T follicular helper cell (primary cell): ENCODE data around the gene ZNF438.

Experiments used
- DNase-seq: peaks from one replicate; pipeline ENCODE4 v3.0.0-alpha.2; 2020; ENCODE audit warnings: low read depth

The ZNF438 gene

DNA sequence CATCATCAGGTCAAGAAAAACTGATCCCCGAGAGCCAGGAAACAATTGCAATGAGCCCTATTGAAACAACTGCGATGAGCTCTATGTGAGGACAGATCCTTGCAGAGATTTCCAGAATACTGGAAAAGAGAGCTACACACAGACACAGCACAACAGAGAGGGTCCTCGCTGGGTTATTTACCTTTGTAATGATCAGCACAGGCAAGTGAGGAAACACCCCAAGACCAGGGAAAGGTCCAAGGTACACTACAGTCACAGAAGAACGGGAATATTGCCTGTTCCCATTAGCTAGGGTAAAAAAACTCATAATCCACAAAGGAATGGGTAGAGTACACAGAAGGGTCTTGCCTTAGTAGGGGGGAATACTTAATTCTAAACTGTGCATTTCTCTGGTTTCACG is 152.7 kb downstream of the ZNF438 start:
- no peak for DNase-seq

DNA sequence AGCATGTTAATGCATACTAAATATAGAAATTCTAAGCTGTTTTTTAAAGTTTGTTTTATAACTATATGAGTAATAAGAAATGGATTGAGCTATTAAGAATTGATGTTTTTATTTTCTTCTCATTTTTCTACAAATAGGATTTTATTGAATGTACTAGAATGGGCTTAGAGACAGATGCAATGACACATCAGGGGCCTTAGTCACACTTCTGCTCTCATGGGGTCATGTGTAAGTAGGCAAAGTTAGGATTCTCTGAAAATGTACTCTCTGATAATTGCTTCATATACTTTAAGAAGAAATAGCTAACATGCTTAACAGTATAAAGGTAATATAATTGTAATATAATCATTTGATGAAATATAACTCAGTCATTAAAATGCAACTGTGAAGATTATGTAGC is 154.6 kb downstream of the ZNF438 start:
- DNase-seq, result no peak

DNA sequence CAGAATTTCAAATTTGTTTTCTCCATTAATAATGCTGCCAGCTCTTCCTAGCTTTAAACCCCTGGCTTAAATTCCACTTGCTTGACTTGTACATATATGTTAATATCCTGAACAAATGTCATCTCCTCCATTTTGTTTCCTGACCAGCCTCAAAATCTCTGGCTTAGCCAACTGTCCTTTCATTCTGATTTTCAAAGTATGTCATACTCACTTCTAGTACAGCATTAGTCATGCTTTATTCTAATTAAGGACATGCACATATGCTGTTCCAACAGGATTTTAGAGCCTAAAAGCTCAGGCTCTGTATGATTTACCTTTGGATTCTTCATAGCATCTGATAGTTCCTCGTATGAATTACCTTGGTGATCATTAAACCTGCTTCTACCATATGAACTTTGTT is 158.3 kb downstream of the ZNF438 start:
- no peak for DNase-seq

DNA sequence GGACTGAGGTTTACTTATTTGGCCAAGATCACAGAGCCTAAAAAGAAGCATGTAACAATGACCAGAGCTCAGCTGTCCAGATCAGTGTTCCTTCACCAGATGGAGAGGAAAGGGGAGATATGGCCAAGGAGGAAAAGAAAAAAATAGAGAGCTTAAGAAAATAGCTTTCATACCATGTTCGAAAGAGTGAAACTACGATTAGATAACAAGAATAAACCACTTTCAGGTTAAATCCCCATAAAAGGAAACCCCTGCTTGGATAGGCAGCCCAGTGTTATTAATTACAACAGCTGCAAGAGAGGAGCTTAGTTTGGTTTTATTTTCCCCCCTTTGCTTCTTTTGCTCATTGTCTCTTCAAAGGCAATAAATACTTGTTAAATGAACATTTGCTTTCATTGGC is 160.8 kb downstream of the ZNF438 start:
- DNase-seq, result no peak

DNA sequence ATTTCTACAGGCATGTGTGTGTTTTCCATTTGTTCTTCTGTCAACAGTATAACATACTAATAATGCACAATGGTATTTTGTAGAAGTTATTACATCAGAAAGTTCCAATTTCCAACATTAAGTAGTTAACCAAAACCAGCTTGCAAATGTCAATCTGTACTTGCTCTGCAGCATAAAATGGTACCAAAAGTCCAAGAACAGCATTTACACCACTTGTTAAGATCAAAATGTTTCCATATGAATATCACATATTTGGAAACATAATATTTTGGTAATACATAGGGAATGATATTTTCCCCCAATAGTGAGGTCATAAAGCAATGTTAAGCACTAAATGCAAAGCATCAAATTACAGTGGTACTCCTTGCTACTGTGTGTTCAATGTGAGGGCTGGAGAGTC is 162.1 kb downstream of the ZNF438 start:
- DNase-seq, result no peak

DNA sequence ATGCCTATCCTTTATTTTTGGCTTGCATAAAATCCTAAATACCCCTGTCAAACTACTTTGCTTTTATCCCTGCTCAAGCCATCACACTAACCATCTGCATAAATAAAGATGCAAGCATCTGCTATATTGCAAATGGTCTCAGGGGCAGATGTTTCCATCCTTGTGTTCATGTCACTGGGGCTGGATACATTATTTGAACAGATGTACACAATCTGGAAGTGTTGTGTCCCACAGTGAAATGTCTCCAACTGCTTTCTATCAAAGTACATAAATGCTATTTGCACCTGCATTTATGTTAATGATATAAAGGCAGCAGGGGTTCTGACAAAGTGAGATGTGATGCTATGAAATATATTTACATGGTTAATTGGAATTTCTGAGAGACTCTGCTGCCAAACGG is 163.1 kb downstream of the ZNF438 start:
- DNase-seq, result no peak

DNA sequence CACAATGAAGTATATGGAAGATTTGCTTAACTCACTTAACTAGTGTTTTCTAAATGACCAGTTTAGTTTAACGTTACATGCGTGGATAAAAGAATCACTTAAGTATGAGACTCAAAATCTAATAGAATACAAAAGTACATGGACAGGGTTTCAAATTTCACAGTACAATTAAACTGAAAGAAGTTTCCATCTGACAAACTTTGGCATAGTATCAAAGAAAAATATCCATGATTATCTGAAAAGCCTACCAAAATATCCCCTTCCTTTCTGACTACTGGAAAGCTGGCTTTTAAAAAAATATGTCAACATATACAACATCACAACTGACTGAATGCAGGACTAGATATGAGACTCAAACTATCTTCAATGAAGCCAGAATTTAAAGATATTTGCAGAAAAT is 164.8 kb downstream of the ZNF438 start:
- DNase-seq, result no peak

DNA sequence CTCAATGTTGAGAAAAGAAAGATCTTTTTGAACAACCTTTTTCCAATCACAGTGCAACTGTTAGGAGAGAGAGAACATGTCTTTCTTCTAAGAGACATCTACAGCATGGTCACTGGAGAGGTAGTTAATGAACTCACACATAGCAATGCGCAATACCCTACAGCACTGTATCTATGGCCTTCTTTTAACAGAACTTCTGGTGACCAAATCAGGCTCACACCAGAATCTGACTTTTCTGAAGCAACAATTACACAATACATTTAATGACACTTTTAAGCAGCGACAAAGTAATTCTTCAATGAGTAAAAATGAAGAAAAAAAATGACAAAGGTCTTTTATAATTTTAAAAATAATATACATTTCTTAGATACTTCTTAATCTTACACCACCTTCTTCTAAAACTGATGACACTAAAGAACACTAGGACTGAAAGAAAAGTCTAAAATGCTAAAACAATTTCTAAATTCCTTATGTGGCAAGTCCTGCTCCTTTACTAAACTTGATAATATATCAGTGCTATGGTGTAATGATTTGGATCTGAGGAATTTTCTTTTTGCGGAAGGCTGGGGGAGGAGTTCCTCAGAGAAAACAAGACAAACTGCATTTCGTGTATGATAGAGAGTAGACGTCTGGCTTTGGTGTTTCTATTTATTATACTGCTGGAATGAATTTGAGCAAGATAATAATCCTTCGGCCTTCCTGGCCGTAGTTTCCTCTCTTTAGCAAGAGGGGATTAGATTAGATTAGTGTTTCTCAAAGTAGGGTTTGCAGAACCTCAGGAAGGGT is 166.3 kb downstream of the ZNF438 start:
- DNase-seq, result no peak

DNA sequence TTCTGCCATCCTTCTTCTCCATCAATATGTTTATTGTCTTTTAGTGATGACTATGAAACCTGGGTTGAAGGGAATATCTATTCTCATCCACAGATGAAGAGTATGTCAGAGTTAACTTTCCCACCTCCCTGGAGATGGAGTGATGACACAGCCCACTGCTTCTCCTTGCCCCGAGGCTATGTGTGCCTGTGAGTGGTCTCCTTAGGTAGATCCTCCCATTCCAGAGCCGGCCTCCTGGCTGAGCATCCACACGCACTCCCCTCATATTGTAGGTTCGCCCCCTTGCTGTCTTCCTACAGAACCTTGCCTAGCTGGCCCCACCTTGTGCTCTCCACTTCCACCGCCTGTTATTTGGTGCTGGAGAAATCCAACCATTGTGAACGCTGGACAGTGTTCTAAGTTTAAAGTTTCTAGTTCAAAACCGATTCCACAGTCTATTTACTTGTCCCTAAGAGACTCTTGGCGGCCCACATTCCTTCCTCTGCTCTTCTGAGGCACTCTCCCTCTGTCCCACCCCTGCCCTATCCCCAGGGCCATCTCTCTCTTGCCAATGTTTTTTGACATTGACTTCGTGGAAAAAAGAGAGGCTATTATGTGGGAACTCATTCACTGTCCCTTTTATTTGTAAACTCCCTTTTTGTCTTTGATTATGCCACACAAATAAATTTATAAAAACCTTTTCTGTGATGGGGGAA is 168.0 kb downstream of the ZNF438 start:
- no peak for DNase-seq

DNA sequence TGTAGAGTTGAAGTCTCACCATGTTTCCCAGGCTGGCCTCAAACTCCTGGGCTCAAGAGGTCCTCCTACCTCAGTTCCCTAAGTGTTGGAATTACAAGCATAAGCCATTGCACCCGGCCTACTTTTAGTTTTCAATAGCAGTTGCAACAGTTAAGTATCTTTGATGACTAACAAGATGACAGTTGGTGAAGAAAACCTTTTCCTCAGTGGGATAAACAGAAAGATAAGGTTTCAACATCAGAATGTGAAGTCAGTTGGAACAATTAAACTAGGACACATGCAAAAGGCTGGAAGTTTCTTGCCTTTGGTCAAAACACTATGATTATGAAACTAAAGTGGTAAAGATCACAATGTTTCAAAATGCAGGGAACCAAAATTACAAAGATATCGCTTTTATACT is 169.2 kb downstream of the ZNF438 start:
- no peak for DNase-seq

DNA sequence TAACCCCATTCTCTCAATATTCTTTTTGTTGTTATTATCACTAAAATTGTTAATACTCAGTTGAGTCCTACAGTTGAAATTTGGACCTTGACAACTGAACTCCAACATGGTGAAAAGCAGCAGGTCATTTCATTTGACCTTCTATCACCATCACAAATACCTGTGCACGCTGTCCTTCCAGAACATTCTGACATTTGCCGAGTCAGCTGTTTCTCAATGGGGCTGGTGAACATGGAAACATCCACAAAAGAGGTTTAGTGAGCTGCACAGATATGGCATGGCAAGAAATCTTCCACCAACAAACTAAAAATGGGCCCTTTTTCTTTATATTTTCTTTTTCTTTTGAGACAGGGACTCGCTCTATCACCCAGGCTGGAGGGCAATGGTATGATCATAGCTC is 169.7 kb downstream of the ZNF438 start:
- no peak for DNase-seq

DNA sequence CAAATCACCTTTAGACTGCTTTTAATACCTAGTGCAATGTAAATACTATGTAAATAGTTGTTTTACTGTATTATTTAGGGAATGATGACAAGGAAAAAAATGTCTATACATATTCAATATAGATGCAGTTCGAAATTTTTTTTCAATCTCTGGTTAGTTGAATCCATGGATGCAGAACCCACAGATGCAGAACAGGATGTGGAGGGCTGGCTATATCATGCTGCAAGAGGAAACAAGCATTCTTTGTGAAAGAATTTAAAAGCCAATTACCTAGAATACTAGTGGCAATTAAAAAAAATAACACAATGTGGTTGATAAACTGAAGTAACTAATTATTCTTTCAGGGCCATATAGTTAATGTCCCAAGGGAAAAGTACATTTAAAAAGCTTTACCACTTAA is 170.4 kb downstream of the ZNF438 start:
- DNase-seq, result no peak

DNA sequence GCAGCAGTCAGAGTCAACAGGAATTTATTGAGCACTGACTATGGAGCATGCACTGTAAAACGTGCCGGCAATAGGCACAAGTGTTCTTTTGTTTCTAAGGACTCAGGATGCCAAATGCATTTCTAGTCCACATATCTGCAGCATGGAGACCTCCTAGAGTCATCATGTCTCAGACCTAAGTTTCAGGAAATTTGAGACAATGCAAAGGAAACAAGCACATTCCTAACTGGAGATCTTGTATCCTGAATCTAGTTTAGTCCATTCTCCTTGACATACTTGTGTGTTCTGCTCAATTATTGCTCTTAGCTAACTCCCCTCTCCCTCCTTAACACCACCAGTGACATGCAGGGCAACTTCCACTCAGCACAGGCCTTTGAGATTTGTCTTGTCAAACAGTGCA is 173.2 kb downstream of the ZNF438 start:
- no peak for DNase-seq

DNA sequence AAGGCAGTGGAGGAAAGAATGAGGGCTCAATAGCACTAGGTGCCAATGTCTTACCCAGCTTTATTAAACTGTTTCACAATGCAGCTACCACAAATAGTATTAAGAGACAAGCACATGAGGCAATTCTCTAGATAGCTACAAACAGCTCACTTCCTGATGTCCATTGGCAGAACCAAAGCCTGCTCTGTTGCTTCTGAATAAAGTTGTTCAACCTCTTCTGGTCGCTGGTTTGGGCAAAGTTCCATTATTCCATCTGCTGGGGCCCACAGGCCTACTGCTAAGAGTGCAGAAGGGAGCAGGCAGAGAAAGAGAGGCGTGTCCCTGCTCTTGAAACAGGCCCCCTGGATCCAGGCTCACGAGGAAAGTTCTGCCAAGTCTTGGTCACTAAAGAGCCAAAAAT is 173.9 kb downstream of the ZNF438 start:
- no peak for DNase-seq

DNA sequence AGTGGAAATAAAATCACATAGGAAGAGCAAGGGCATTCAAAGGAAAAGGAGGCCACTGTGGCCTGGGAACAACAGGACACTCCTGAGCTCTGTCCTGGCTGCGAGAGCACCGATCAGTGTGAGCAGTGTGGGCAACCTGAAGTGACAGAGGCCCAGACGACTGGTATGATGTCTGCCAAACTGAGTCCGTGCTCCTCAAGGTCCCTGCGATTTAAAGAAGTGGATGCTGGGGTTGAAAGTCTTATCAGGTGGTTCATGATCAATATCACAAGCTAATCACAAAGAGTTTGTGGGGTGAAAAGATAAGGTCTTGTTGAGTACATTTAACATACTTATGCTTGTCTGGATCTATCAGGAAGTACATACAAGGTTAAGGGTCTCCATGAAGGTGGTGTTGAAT is 176.5 kb downstream of the ZNF438 start:
- DNase-seq, result no peak

DNA sequence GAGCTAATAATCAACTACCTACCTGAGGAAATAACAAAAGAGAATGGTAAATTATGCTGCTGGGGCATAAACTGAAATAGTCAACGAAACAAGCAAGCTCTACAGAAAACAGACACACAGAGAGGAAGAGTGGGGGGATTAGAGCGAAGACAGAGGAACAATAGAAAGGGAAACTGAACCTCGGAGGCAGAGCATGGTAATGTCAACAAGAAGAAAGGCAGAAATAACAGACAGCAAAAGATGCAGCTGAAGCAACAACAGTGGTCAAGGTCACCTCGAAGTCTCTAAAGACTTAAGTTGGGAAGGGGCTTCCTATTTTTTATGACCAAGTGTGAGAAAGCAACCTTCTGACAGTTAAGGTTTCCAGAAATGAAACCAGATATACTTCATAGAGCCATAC is 177.0 kb downstream of the ZNF438 start:
- DNase-seq, result no peak

DNA sequence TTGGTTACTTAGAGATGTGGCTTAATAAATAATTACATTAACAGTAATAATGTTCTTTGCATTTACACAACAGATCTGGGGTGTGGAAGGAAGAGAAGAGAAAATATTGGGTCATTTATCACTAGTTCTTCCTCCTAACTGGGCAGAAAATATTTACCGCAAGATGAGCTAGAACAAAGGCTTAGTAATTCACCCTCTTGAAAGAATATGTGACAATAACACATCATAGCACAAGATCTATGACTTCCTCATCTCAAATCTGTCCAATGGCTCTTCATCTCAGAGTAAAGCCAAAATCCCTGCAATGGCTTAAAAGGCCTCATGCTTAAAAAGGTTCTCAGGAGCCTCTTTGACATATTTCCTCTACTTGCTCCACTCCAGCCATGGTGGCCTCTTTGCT is 178.6 kb downstream of the ZNF438 start:
- DNase-seq, result no peak

DNA sequence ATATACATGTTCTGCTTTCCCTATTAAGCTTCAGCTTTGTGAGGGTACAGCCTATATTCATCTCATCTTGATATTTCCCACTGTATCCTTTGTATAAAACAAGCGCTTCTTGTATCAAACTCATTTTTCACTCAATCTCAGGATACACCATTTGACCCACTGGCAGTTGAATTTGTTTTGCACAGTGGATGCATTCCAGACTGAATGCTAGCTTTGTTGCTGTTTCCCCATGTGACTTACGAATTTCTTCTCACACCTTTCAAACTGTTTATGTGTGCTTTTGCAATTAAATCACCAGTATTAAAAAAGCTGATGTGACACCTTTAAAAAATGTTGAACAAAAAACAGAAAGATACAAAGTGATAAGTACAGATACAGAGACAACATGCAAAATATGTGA is 180.9 kb downstream of the ZNF438 start:
- DNase-seq, result no peak

DNA sequence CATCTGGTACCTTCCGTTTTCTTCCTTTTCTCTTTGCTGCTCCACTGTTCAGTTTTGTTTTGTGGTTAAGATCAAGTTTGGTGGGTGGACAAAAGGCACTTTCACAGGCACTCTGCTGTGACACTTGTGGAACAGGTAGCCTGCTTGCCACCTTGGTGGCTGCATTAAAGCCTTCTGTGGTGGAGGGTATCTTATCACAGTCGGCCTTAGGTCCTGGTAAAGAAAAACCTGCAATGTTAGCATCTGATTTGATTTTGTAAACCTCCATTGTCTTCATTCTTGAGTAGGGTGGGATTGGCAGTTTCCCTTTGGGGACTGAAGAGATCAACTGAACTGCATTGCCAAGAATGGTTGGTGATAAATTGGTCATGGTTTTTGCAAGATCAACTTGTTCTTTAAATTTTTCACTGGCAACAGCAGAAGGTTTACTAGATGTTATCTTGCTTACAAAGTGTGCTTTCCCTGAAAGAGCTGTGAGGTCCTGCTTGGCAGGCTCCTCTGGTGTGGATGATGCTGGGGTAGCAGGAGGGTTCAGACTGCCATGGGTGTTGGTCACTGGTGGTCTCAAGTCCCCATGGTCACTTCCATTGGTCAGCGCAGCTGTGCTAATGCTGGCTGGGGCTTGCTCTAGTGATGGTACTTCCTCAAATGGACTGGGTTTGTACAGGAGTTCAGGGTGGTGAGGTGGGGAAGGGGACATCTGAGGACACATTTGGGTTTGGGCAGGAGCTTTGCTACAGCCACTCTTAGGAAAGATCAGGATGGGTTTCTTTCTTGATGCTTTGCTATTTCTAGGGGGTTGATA is 182.2 kb downstream of the ZNF438 start:
- no peak for DNase-seq

DNA sequence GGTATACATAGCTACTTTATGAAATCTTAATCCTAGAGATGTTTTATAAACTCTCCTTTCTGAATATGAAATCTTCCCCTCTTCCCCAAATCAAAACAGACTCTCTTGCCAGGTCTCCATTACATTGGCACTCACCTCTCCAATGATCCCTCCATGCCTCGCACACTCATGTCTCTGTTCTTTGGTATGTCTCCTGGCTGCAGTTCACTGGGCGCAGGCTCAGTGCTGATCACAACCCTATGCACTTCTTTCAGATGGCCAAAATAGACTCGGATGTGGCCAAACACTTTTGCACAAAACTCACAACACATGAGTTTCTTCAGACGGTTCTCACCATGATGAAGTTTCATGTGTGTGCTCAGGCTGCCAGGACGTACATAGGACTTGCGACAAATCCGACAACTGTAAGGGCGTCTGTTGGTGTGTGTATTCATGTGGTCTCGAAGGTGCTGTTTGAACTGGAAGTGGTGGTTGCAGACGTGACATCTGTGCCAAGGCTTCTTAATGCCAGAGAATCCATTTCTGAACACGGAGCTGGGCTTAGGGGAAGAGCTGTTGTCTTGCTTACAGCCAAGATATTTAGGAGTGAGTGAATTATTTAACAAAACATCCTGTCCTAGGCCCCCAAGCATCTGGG is 183.2 kb downstream of the ZNF438 start:
- no peak for DNase-seq

DNA sequence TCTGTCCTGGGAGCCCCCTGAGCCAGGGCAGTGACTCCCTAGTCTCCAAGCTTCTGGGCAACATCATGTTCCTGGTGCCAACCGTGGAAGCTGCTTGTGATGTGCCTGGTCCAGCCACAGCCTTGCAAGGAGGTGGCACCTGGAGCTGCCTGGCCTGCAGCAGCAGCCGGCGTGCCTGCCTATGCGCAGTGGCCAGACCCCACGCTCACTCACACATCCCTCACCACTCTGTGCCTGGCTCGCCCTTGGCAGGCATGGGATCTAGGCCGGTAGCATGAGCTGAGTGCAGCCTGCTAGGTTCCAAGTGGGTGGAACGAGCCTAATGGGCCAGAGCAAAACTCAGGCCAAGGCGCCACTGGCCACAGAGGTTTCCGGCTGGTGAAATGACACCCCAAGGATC is 184.0 kb downstream of the ZNF438 start:
- no peak for DNase-seq

DNA sequence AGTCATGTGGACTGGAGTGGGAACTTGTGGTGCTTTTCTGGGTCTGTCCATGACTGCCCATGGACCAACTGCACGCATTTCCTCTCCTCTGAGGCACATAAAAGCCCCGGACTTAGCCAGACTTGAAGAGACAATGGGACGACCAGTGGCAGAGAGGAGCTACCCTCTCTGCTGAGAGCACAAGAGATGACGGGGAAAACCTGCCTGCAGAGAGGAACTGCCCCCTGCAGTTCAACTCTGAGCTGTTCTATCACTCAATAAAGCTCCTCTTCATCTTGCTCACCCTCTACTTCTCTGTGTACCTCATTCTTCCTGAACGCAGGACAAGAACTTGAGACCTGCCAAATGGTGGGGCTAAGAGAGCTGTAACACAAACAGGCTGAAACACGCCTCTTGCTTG is 184.5 kb downstream of the ZNF438 start:
- DNase-seq, result no peak

DNA sequence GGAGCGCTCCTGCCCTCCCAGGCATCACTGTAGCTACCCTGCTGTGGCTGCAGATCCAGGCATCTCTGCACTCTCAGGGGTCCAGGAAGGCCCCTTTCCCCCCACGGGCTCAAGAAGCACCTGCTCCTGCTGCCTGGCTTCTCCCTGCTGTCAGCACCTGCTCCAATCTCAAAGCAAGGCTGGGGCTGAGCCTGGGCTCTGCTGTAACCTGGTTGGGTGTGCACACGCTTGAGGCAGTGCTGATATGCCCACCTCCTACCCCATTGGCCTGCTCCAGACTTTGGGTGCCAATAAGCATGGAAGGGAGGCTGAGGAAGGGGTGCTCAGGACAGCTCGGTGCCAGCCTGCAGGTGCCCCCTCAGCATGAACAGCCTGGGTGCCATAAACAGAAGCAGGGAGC is 185.0 kb downstream of the ZNF438 start:
- no peak for DNase-seq
